SK-N-SH (cell line): ENCODE measurements around the gene SCAND1.

Experiments
- CTCF ChIP-seq: fragments of 200-600 bp; sonication (generic); IDR thresholded peaks from 2 replicates; pipeline ENCODE4 v1.6.1; 2017; ENCODE audit warnings: antibody characterized with exemption, mild to moderate bottlenecking, moderate library complexity
- EP300 ChIP-seq, 2 experiments: IDR thresholded peaks; 2 replicates each; pipeline versions ENCODE4 v1.4.0 to v1.6.1; 2012; ENCODE audit warnings: borderline replicate concordance in 1 of 2, low read depth in 1 of 2, low read length in 1 of 2
- GABPA ChIP-seq: IDR thresholded peaks from 2 replicates; pipeline ENCODE4 v1.4.0; 2012; ENCODE audit warnings: low read depth, mild to moderate bottlenecking
- MAX ChIP-seq: IDR thresholded peaks from 2 replicates; pipeline ENCODE4 v1.4.0; 2012; ENCODE audit warnings: low read depth
- PBX3 ChIP-seq: IDR thresholded peaks from 2 replicates; pipeline ENCODE4; 2012
- POLR2AphosphoS5 ChIP-seq: IDR thresholded peaks from 2 replicates; pipeline ENCODE4 v1.6.1; 2012; ENCODE audit warnings: low read depth, low read length
- SIN3A ChIP-seq: IDR thresholded peaks from 2 replicates; pipeline ENCODE4 v1.6.1; 2012; ENCODE audit warnings: low read depth, mild to moderate bottlenecking, low read length, moderate library complexity, borderline replicate concordance
- SMC3 ChIP-seq: IDR thresholded peaks from 2 replicates; pipeline ENCODE4 v1.6.1; 2012; ENCODE audit warnings: low read depth, low read length, improper control_type of control experiment
- USF2 ChIP-seq: fragments of 150-350 bp; IDR thresholded peaks from 2 replicates; pipeline ENCODE4 v1.6.1; 2017; ENCODE audit warnings: antibody characterized with exemption, low read length, low read depth, borderline replicate concordance

- TF ChIP-seq CTCF (no peak), POLR2AphosphoS5 (no peak), MAX (no peak), PBX3 (no peak), SIN3A (no peak), GABPA (no peak), USF2 (no peak), EP300 (IDR thresholded peaks at IDR 0.05; ENCODE audit: borderline replicate concordance in 1 of 2, low read depth in 1 of 2, low read length in 1 of 2) (no peak), SMC3 (no peak)
These were observed 31.5 kb upstream of the SCAND1 start for GRCh38 chr20:35985806-35986205.
